Measurements from ENCODE around the gene S100A7.
"Not testable (repeated sequence)": the region's sequence is repeated elsewhere in the genome, so short reads cannot be mapped to it uniquely, and the experiment has no call there.

Gene S100A7

DNA sequence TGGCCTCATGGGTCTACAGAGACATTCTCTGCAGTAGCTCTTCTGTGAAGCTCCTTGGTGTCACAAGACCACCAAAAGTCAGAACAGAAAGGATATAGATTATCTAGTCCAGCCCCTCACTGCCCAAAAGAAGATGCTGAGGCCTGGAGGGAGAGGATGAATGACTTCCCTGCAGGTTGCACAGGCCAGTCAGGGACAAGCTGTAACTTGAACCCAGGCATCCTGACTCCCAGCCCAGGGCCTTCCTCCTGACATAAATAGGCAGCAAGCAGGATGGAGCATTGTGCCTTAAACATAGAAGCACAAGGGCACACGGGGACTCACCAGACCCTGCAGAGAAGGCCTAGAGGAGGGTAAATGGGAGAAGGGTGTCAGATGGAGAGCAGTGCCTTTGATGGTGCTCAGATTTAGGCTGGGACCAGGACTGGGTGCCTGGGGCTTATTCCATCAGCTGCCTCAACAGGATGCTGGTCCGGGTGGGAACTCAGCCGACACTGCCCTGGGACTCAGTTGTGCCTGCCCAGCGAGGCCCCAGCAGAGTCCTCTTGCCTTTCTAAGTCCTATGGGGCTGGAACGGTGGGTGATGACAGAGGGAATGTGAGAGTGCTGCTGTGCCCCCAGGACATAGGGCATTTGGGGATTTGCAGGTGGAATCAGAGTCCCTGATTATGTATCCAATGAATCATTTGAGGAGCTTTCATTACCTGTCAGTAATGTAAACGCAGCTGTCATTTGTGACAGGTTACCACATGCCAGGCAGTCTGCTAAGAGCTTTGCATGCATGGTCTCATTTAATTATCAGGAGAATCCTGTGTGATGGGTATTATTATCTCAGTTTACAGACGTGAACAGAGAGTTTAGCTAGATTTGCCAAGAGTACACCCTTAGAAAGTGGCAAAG lies 30.9 kb downstream of the S100A7 start:
- DNase-seq = no peak

DNA sequence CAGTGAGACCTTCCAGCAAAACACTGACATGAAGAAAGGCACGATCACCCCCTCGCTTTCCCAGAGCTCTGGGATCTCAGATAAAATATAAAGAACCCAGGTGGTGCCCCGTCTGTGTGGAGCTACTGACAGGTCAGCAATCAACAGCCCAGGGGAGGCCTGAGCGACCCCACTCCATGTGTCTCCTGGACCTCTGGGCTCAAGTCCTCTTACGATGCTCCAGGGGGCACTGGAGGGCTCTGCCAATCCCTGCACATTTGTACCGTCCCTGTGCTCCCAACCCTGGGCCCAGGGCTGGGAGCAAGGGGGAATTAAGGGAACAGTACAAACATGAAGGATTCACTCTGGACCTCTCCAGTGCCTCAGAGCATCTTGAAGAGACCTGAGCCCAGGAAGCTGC lies 31.7 kb downstream of the S100A7 start:
- no peak for DNase-seq

DNA sequence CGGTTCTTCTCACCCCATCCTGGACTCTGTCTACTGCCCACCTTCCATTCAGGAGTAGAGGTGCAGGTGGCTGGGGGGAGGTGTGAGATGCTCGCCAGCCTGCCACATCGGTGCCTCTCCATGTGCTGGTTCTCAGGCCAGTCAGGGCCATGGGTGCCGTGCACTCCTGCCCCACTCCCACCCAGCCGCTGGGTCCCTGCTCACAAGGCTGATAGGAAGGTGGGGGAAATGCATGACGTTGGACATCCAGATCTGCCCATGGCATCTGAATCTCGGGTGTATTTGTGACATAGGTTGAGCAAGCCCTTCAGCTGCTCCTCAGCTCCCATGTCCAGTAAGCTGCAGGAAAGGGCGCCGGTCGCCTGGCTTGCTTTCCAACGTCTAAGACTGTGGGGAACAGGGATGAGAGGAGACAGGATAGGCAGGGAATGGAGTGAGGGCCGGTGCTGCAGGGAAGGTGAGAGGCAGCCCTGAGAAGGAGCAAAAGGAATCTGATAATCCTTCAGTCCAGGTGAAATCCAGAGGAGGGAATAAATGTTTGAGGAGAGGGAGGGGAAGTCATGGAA lies 32.3 kb downstream of the S100A7 start:
- no peak for DNase-seq

DNA sequence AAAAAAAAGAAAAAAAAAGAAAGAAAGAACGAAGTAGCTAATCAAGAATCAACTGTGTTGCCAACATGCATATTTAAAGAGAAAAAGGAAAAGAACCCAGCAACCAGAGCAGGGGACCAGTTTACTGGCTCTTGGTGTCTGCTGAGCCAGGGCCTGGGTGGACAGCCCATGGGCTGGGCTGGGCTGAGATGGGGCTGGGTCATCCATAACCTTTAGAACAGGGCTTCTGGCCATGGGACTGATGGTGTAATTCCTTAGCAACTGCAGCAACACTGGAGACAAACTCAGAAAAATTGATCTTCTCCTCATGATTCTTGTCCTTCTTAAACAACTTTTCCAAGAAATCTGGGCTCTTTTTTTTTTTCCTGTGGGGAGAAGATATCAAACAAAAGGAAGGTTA lies 33.6 kb downstream of the S100A7 start:
- DNase-seq = no peak

DNA sequence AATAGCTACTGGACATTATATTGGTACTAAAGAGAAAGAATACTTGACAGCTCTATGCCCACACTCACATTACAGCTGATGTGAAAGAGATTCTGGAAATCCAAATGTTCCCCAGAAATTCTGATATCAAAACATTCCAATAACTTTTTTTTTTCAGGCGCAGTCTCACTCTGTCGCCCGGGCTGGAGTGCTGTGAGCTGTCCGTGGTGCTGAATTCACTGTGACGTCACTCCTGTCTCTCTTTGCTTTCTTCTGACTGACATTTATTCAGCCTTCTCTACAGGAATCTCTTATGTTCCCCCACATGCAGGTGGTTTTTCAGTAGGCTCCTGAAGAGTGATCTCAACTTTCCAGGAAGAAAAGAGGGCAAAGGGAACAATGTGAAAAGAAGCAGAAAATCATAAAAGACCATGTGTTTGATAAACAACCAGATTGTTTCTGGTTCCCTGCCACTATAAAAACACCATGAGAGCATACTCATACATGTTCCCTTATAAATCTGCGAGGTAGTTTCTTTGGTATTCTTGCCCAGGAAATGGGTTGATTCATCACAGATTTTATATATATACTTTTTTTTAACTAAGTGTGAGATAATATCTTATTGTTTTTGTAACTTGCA lies 37.9 kb downstream of the S100A7 start:
- peak; percentile 31 for DNase-seq

DNA sequence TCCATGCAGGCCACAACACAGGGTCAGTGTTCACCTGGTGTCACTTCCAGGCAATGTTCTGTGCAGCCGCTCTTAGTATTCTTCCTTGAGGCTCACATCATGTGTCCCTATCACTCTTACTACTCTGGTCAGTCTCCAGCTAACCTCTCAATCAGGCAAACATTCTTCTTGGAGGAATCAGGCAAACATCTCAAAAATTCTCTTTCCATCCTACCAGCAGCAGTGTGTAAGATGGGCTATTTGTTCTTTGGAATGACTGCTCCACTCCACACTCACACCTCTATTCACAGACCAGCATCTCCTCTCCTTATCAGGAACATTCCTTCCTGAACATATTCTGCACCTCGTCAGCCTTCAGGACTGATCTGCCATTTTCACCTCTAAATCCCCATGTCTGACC lies 40.1 kb downstream of the S100A7 start:
- DNase-seq = no peak

DNA sequence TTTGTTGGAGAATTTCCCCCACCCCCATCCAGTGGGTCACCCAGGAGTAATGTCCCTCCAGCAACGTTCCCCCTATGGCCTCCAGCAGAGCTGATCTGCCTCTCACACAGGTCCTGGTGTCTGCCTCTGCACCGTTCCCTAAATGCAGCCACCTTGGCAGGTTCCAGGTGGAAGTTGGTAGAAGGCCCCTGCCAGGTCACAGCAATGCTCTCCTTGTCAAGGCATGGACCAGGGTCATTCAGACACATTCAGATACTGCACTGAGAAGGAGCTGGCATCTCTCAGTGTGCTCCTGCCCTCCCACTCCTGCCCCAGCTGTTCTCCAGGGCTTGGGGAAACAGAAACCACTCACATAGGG lies 41.0 kb downstream of the S100A7 start:
- not testable (repeated sequence) for DNase-seq

DNA sequence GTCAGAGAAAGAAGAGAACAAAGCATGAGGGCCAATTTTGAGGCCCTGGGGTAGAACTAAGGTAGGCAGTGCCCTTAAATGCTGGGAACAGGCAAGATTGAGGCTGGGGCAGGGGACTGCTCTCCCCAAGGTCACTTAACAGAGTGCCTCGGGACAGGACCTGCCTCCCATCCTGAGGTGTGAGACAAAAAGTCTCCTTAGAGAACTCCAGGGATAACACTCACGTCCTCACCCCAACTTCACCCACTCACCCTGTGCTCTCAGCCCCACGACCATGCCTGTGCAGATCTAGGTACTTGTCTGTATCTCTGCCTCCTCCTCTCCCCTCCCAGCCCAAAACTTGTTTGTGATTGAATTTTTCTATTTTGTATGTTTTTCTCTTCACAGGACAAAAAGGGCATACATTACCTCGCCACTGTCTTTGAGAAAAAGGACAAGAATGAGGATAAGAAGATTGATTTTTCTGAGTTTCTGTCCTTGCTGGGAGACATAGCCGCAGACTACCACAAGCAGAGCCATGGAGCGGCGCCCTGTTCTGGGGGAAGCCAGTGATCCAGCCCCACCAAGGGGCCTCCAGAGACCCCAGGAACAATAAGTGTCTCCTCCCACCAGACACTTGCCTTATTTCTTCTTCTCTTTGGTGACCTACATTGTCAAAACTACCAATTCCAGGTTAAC lies 41.6 kb downstream of the S100A7 start:
- not testable (repeated sequence) for DNase-seq

DNA sequence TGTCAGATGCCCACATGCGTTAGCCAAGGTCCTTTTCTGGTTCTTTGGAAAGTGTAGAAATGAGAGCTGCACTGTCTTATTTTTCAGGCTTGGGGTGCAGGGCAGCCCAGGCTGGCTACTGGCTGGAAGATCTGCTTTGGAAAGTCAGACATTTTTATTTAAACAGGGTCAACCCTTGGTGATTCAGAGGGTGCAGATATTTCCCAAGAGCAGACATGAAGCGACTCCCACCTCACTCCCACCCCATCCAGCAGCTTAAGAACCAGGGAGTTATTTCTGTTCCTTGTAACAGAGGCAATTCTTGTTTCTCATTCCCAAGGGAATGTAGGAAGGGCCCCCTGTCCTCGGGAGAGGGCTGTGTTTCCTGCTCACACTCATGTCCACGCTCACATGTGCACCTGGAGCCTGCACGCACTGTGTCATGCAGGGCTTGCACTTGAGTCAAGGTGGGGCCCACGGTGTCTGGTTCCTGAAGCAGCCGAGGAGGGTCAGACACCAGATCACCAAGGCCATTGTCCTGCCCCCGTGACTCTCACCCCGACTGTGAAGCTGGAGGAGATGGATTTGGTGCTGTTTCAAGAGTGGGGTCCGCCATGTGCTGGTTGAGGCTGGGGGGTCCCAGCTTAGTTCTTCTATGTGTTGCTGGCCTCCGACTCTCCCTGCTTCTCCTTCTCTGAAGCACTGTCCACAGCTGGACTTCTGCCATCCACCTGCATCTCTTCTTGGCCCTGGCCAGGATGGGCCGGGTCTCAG lies 43.1 kb downstream of the S100A7 start:
- DNase-seq = no peak

DNA sequence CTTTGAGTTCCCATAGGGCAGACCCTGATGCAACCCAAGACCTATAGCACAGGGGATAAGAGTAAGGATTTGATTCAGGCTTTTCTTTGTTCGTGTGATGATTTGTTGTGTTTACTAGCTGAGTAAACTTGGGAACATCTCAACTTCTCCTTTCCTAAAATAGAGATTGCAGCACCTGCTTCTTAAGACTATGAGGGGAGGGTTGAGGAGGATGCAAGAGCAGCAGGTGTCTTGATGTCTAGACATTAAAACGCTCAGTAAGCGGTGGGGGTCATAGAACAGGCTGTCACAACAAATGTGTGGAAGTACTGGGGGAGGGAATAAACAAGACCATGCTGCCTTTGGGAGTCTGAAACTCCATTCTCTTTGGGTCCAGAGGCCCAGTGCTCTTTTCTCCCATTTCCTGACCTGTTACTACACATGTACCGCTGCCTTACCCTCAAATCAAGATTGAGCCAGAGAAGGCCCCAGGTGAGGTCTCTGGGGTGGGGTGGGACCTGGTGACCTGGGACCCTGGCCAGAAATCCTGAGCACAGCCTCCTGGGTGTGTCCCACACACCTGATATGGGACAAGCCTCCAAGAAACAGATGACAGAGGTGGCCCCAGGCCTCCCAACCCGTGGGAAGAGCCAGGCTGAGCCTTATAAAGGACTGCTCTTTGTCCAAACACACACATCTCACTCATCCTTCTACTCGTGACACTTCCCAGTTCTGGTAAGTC lies 44.4 kb downstream of the S100A7 start, which contains the start of gene S100A7A:
TSS of gene S100A7A (plus strand) at position 671 of the 721 bp plus-strand sequence. CDS start 1,563 bp downstream, outside the sequence.
- DNase-seq = no peak

DNA sequence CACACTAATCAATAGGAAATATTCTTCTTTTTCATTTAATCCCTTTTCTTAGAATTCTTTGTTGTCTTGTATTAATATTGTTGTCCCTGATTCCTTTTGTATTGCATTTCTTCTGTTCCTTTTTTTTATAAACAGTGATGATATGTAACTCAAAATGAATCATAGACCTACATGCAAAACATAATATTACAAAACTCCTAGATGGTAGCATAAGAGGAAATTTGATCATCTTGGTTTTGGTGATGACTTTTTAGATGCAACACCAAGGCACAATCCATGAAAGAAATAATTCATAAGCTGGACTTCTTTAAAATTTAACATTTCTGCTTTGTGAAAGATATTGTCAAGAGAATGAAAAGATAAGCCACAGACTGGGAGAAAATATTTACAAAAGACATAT lies 46.5 kb downstream of the S100A7 start:
- DNase-seq = not testable (repeated sequence)

Data from CD4-positive, alpha-beta T cell treated with Interferon gamma for 1 hour (primary cell).